BJ (cell line): ENCODE measurements around the gene PDK3. TPM values are rescaled to one million over a fixed set of nuclear protein-coding genes. Genes with fewer than 3 reads are reported as not detected.

ENCODE experiments used
- CTCF ChIA-PET: fragments of 350-600 bp; formaldehyde crosslinking; extraction: SDS; loops from one replicate; lab custom pipeline; 2021; ENCODE audit warnings: antibody characterized with exemption, inconsistent platforms; lab: Yijun Ruan, JAX
- POLR2A ChIA-PET: fragments of 300-600 bp; sonication (Branson Sonifier 250); formaldehyde crosslinking; extraction: SDS; loops from one replicate; lab custom pipeline; 2021; ENCODE audit warnings: antibody characterized with exemption; lab: Charles Lee
- DNase-seq: peaks from one replicate; pipeline ENCODE4 v3.0.0-alpha.2; 2011; ENCODE audit warnings: low read depth
- H3K27me3 ChIP-seq: 2 replicates; pipeline ENCODE4 v1.6.0; 2011; ENCODE audit warnings: low read length; ENCODE audit not compliant: control insufficient read depth, insufficient read depth
- H3K36me3 ChIP-seq: 2 replicates; pipeline ENCODE4 v1.5.1; 2011; ENCODE audit warnings: low read length; ENCODE audit not compliant: control insufficient read depth, insufficient read depth
- H3K4me3 ChIP-seq: 2 replicates; pipeline ENCODE4 v1.5.1; 2011; ENCODE audit warnings: low read depth, mild to moderate bottlenecking, control low read depth, low read length
- CTCF ChIP-seq: IDR thresholded peaks from 2 replicates; pipeline ENCODE4 v1.5.1; 2011; ENCODE audit warnings: low read depth, mild to moderate bottlenecking, control low read depth, inconsistent platforms, low read length, moderate library complexity; ENCODE audit not compliant: insufficient read depth
- polyA plus RNA-seq: library from polyadenylated mRNA; depleted of rRNA; stranded (reverse); fragments of >200 nt; gene quantifications from 2 replicates; pipeline ENCODE4 v1.2.3, GENCODE V29; 2011

The PDK3 gene
- polyA plus RNA-seq, 1 experiment = 2.4 TPM

- H3K27me3 ChIP-seq = no peaks in the 10 kb centered on the region
- TF ChIP-seq CTCF = no peak
- DNase-seq = no peak
- H3K4me3 ChIP-seq = no peak overlapping the region
- ChIA-PET POLR2A (no interaction called here), CTCF (no interaction called here)
- H3K36me3 ChIP-seq = no peaks in the 10 kb centered on the region
These were observed 10.4 kb downstream of the PDK3 start for GRCh38 chrX:24475480-24475879.

DNA sequence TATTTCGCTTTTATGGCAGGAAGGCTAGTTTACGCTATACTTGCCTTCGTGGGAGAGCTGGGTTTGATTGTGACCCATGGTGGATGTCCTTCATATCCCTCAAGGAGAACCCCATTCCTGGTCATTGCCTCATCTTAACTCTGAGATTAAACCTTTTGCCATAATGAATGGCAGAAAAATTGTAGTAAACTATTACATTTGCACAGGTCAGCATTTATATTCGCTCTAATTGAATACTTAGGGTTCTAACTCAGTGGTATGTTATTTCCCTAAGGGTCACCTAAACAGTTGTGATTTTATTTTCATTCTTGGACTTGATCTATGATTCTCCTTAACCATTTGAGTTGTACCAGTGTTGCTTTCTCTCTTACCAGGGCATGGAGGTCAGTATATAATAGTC lies 13.4 kb downstream of the PDK3 start:
- TF ChIP-seq CTCF = no peak
- POLR2A ChIA-PET = no interaction called here
- DNase-seq = no peak
- no peaks in the 10 kb centered on the region for H3K27me3 ChIP-seq
- CTCF ChIA-PET = no interaction called here
- no peaks in the 10 kb centered on the region for H3K36me3 ChIP-seq
- H3K4me3 ChIP-seq = no peak overlapping the region

DNA sequence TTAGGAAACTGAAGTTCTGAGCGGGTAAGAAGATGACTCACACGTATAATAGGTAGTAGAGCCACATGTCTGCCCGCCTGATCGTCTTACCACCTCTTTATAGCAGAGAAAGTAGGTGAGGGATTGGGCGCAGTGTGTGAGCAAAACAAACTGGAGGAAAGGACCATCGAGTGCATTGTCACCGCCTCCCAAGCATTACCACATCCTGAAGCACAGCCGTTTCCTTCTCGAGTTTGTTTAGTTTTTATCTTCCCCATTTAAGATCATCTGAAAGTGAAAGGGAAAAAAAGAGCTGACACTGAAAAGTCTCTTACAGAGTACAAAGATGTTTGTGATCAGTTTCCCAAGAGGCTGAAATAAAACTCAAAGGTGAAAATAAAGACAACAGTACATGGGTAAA lies 14.8 kb downstream of the PDK3 start:
- DNase-seq = no peak
- no peaks in the 10 kb centered on the region for H3K36me3 ChIP-seq
- POLR2A ChIA-PET = no interaction called here
- no peak overlapping the region for H3K4me3 ChIP-seq
- TF ChIP-seq CTCF = no peak
- CTCF ChIA-PET = interaction anchor here (0.7 kb wide), 1 partner anchor 18 kb away, joined by 3 read pairs; no protein-coding TSS in a partner anchor
- H3K27me3 ChIP-seq = no peaks in the 10 kb centered on the region

DNA sequence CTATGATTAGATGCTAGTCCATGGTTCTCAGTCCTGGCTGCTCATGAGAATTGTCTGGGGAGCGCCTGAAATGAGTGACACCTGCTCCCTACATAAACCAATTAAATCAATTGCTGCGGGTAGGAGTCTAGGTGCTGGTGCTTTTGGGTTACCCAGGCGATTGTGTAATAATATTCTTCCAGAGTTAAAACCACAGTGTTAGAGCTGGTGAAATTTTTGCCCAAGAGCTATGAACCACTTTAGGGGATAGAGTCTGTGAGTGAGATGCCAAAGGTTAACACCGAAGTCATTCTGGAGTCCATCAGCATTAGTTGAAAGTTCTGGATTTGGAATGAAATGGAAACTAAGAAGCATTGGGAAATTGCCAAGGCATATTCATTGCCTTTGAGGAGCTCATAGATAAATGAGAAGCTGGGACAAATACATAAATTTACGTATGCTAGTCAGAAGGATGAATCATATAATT lies 15.3 kb downstream of the PDK3 start:
- CTCF ChIA-PET = no interaction called here
- no peaks in the 10 kb centered on the region for H3K36me3 ChIP-seq

GRCh38 chrX:24482823-24483415 lies 17.8 kb downstream of the PDK3 start:
- no peaks in the 10 kb centered on the region for H3K36me3 ChIP-seq
- no peak for DNase-seq
- no peaks in the 10 kb centered on the region for H3K27me3 ChIP-seq
- ChIA-PET CTCF (no interaction called here), POLR2A (no interaction called here)
- no peak for TF ChIP-seq CTCF
- no peak overlapping the region for H3K4me3 ChIP-seq

More for the DNA sequence above, 15.3 kb downstream of the PDK3 start:
- Histone ChIP-seq H3K27me3 (no peaks in the 10 kb centered on the region), H3K4me3 (no peak overlapping the region)
- DNase-seq = no peak
- TF ChIP-seq CTCF = no peak
- POLR2A ChIA-PET = no interaction called here
